T-helper 1 cell treated with Interleukin-12 subunit alpha and Interleukin-12 subunit beta and Interleukin-4 antibody, amounts not matched to agents 30 μg/mL and 1 μg/mL, for 36 hours (primary cell): Measurements from ENCODE around the gene MLEC.
A peak's percentile ranks its signal among the peaks of the same experiment; 100 is the strongest.
"Not testable (repeated sequence)": the region's sequence is repeated elsewhere in the genome, so short reads cannot be mapped to it uniquely, and the experiment has no call there.

Source experiments
- H3K27ac Mint-ChIP-seq: one replicate; pipeline ENCODE4 v1.8.0; 2021; ENCODE audit warnings: mild to moderate bottlenecking, mixed read lengths
- H3K27me3 Mint-ChIP-seq: one replicate; pipeline ENCODE4 v1.8.0; 2021; ENCODE audit warnings: low read depth, mixed read lengths
- H3K36me3 Mint-ChIP-seq: one replicate; pipeline ENCODE4 v1.8.0; 2021; ENCODE audit warnings: low read depth, mixed read lengths
- H3K4me1 Mint-ChIP-seq: one replicate; pipeline ENCODE4 v1.8.0; 2021; ENCODE audit warnings: low read depth, mixed read lengths
- H3K4me3 Mint-ChIP-seq: one replicate; pipeline ENCODE4 v1.8.0; 2021; ENCODE audit warnings: mild to moderate bottlenecking, moderate library complexity, mixed read lengths
- H3K9me3 Mint-ChIP-seq: one replicate; pipeline ENCODE4 v1.8.0; 2021; ENCODE audit warnings: mixed read lengths

Gene MLEC

DNA sequence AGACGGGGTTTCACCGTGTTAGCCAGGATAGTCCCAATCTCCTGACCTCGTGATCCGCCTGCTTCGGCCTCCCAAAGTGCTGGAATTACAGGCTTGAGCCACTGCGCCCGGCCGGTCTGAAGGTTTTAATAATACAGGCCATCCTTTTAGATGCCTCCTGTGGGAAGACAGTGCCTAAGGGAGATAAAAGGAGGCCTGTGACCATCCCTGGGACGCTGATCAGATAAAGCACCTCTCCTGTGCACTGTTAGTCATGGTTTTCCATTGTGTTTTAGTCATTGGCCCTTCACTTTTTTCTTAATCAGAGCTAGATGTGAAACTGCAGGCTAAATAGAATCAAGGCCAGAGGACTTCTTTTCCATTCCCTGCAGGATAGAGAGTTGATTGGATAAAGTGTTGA lies 31.1 kb downstream of the MLEC start:
- Mint-ChIP-seq H3K27me3 (no peaks in the 10 kb centered on the region), H3K36me3 (peaks cover 47% of the 10 kb centered on the region), H3K4me1 (peaks cover 29% of the 10 kb centered on the region), H3K9me3 (no peaks in the 10 kb centered on the region), H3K27ac (no peak overlapping the region), H3K4me3 (no peak overlapping the region)

GRCh38 chr12:120719072-120719471 lies 32.1 kb downstream of the MLEC start:
- Mint-ChIP-seq H3K9me3 (no peaks in the 10 kb centered on the region), H3K4me1 (peaks cover 21% of the 10 kb centered on the region), H3K36me3 (peaks cover 46% of the 10 kb centered on the region), H3K27me3 (no peaks in the 10 kb centered on the region), H3K27ac (peak overlapping the region; percentile 46), H3K4me3 (no peak overlapping the region)

DNA sequence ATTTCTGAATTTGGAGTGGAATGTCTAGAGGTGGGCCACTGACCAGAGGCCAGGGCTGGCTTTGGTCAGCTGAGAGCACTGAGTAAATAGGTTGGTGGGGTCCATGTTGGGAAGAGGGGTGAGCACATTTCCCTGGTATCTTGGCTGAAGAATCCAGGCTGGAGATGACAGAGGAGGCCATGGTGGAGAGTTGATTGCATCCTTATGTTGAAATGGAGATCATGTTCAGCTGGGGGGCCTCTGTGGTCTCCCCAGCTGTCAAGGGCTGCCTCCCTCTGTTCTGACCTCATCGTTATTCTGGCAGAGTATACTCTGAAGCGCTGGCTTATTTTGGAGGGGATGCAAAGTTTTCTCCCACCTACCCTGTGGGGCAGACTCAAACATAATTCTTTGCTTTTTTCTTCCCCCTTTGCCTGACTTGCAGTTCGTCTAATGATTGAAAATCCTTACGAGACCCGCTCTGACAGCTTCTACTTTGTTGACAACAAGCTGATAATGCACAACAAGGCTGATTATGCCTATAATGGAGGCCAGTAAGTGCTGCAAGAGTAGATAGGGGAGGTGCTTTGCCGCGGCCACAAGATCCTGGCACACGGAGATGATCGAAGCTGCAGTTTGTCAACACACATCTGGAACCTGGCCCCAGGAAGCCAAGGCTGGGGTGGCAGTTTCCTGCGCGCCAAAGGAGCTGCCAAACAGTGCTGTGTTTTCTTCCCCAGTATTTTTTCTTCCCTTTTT lies 32.7 kb downstream of the MLEC start:
- Mint-ChIP-seq H3K36me3 (peaks cover 48% of the 10 kb centered on the region), H3K9me3 (no peaks in the 10 kb centered on the region), H3K27ac (peak overlapping the region; percentile 20), H3K4me1 (peaks cover 19% of the 10 kb centered on the region), H3K4me3 (no peak overlapping the region), H3K27me3 (no peaks in the 10 kb centered on the region)

GRCh38 chr12:120720234-120720986 lies 33.5 kb downstream of the MLEC start:
- H3K4me3 Mint-ChIP-seq, result no peak overlapping the region
- no peaks in the 10 kb centered on the region for H3K9me3 Mint-ChIP-seq
- H3K27me3 Mint-ChIP-seq, result no peaks in the 10 kb centered on the region
- no peak overlapping the region for H3K27ac Mint-ChIP-seq
- peaks cover 25% of the 10 kb centered on the region for H3K4me1 Mint-ChIP-seq
- peaks cover 46% of the 10 kb centered on the region for H3K36me3 Mint-ChIP-seq

- Mint-ChIP-seq H3K27me3 (no peaks in the 10 kb centered on the region), H3K27ac (no peak overlapping the region), H3K9me3 (no peaks in the 10 kb centered on the region), H3K4me1 (peaks cover 28% of the 10 kb centered on the region), H3K36me3 (peaks cover 46% of the 10 kb centered on the region), H3K4me3 (no peak overlapping the region)
Measured at GRCh38 chr12:120720987-120721801, 34.2 kb downstream of the MLEC start.

DNA sequence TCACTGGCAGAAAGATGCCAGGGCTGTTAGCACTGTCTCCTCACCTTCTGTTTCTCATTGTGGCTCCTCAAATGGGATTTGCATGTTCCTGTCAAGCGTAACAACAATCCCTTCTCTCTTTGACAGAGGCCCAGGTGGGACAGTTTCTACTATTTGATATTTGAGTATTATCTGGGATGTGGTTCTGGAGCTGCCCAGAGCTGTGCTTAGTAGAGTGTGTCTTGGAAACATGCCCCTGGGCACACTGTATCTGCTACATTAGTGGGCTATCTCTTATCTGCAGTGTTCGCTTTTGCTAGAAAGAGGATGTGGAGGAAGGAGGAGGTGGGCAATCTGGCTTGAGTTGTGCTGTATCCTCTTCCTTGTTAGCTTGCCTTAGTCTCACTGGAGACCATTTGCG lies 34.9 kb downstream of the MLEC start:
- Mint-ChIP-seq H3K36me3 (peaks cover 41% of the 10 kb centered on the region), H3K27me3 (no peaks in the 10 kb centered on the region)

GRCh38 chr12:120722784-120723183 lies 35.8 kb downstream of the MLEC start:
- Mint-ChIP-seq H3K27ac (no peak overlapping the region), H3K36me3 (peaks cover 38% of the 10 kb centered on the region)

More for the DNA sequence above, 34.9 kb downstream of the MLEC start:
- no peak overlapping the region for H3K27ac Mint-ChIP-seq
- H3K9me3 Mint-ChIP-seq, result no peaks in the 10 kb centered on the region
- H3K4me1 Mint-ChIP-seq, result peaks cover 31% of the 10 kb centered on the region
- H3K4me3 Mint-ChIP-seq, result no peak overlapping the region

GRCh38 chr12:120724720-120725119 lies 37.8 kb downstream of the MLEC start:
- peaks cover 26% of the 10 kb centered on the region for H3K36me3 Mint-ChIP-seq
- H3K27me3 Mint-ChIP-seq, result no peaks in the 10 kb centered on the region
- H3K4me1 Mint-ChIP-seq, result peaks cover 16% of the 10 kb centered on the region
- peak overlapping the region; percentile 92 for H3K4me3 Mint-ChIP-seq
- H3K27ac Mint-ChIP-seq, result no peak overlapping the region
- H3K9me3 Mint-ChIP-seq, result no peaks in the 10 kb centered on the region

More at GRCh38 chr12:120722784-120723183, 35.8 kb downstream of the MLEC start:
- no peaks in the 10 kb centered on the region for H3K27me3 Mint-ChIP-seq
- H3K4me3 Mint-ChIP-seq, result no peak overlapping the region
- H3K9me3 Mint-ChIP-seq, result no peaks in the 10 kb centered on the region
- peaks cover 31% of the 10 kb centered on the region for H3K4me1 Mint-ChIP-seq

GRCh38 chr12:120725151-120725658 lies 38.3 kb downstream of the MLEC start:
- H3K27ac Mint-ChIP-seq, result peak overlapping the region; percentile 38
- H3K9me3 Mint-ChIP-seq, result no peaks in the 10 kb centered on the region
- H3K36me3 Mint-ChIP-seq, result peaks cover 29% of the 10 kb centered on the region
- H3K4me1 Mint-ChIP-seq, result peaks cover 16% of the 10 kb centered on the region
- no peaks in the 10 kb centered on the region for H3K27me3 Mint-ChIP-seq
- H3K4me3 Mint-ChIP-seq, result peak overlapping the region; percentile 92

- Mint-ChIP-seq H3K4me3 (peak within 1 kb of the TSS; percentile 92), H3K36me3 (peaks cover 27% of the 10 kb centered on the region), H3K27ac (peak within 1 kb of the TSS; percentile 71), H3K9me3 (no peaks in the 10 kb centered on the region), H3K4me1 (peaks cover 14% of the 10 kb centered on the region), H3K27me3 (no peaks in the 10 kb centered on the region)
Measured at GRCh38 chr12:120725659-120726509, 38.9 kb downstream of the MLEC start, which contains the start of gene ACADS. ACADS (plus strand) TSS chr12:120725826; CDS start chr12:120725886, 60 bp downstream.

DNA sequence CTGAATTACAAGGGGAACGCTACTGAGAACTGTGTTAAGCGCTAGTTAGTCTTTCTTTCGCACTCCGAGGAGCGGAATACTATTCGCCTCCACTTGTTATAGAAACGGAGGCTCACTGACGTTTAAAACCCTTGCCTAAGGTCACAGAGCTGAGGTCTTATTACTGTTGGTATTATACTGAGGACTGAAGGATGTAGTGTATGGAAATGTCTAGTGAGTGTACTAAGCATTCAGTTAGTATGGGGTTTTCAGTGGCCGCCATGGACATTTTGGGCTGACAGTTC lies 39.5 kb downstream of the MLEC start:
- no peaks in the 10 kb centered on the region for H3K27me3 Mint-ChIP-seq
- H3K4me3 Mint-ChIP-seq, result peak overlapping the region; percentile 92
- H3K9me3 Mint-ChIP-seq, result no peaks in the 10 kb centered on the region
- H3K4me1 Mint-ChIP-seq, result peaks cover 14% of the 10 kb centered on the region
- H3K27ac Mint-ChIP-seq, result peak overlapping the region; percentile 71
- H3K36me3 Mint-ChIP-seq, result peaks cover 25% of the 10 kb centered on the region

GRCh38 chr12:120726961-120727360 lies 40.0 kb downstream of the MLEC start:
- peaks cover 14% of the 10 kb centered on the region for H3K4me1 Mint-ChIP-seq
- H3K4me3 Mint-ChIP-seq, result no peak overlapping the region
- no peaks in the 10 kb centered on the region for H3K27me3 Mint-ChIP-seq
- H3K27ac Mint-ChIP-seq, result no peak overlapping the region
- H3K36me3 Mint-ChIP-seq, result peaks cover 25% of the 10 kb centered on the region
- no peaks in the 10 kb centered on the region for H3K9me3 Mint-ChIP-seq

GRCh38 chr12:120732198-120732597 lies 45.2 kb downstream of the MLEC start:
- H3K27me3 Mint-ChIP-seq, result not testable (repeated sequence)
- H3K36me3 Mint-ChIP-seq, result peaks cover 14% of the 10 kb centered on the region

DNA sequence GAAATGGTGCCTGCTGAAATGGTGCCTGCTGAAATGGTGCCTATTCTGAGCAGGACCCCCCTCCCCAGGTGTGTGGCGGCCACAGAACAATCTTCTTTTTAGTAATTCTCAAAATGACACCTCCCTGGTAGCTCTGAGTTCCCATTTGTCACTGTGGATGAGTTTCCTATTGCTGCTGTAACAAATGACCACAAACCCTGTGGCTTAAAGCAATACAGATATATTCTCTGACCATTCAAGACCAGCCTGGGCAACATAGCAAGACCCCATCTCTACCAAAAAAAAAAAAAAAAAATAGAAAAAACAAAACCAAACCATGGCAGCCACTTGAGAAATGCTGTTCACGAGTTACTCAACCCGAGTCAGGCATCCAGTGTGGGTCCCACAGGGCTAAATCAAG lies 46.6 kb downstream of the MLEC start:
- no peak overlapping the region for H3K27ac Mint-ChIP-seq
- H3K27me3 Mint-ChIP-seq, result no peaks in the 10 kb centered on the region
- H3K4me3 Mint-ChIP-seq, result no peak overlapping the region

More at GRCh38 chr12:120732198-120732597, 45.2 kb downstream of the MLEC start:
- not testable (repeated sequence) for H3K27ac Mint-ChIP-seq, H3K4me3 Mint-ChIP-seq, H3K4me1 Mint-ChIP-seq, H3K9me3 Mint-ChIP-seq

More for the DNA sequence above, 46.6 kb downstream of the MLEC start:
- H3K9me3 Mint-ChIP-seq, result no peaks in the 10 kb centered on the region
- no peaks in the 10 kb centered on the region for H3K4me1 Mint-ChIP-seq
- peaks cover 14% of the 10 kb centered on the region for H3K36me3 Mint-ChIP-seq
